ENCODE results near the gene CERS5.
"Not testable (repeated sequence)": the region's sequence is repeated elsewhere in the genome, so short reads cannot be mapped to it uniquely, and the experiment has no call there.

The CERS5 gene

DNA sequence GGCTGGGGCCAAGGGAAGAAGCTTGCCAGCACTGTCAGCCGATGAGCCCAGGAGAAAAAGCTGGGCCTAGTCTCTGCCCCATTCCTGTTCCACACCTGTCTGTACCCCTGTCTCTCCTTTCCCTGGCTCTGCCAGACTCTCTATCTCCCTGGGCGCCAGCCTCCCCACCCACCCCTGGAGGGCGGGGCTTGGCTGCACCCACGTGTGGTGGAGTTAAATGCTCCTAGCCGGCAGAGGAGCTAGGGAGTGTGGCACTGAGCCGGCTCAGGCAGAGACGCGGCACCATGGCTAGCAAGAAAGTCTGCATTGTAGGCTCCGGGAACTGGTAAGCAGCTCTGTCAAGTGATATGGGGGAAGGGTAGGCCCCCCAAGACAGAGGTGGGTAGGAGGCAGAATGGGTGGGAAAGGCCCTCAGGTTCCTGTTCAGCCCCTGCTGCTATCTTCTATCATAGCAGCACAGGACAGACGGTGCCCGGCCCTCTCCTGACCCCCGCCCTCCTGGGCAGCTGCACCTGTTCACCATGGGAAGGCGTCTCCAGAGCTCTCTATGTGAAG is 63.3 kb downstream of the CERS5 start, which contains the start of gene GPD1:
TSS of gene GPD1 (plus strand) at position 242 of the 555 bp plus-strand sequence. CDS start at position 285, 43 bp downstream.
- DNase-seq (ENCODE audit: low spot score), result peak; percentile 76

GRCh38 chr12:50103351-50103750 is 63.8 kb downstream of the CERS5 start:
- peak; percentile 15 for DNase-seq (ENCODE audit: low spot score)

GRCh38 chr12:50102646-50103309 is 64.4 kb downstream of the CERS5 start:
- DNase-seq (ENCODE audit: low spot score), result peak; percentile 14

DNA sequence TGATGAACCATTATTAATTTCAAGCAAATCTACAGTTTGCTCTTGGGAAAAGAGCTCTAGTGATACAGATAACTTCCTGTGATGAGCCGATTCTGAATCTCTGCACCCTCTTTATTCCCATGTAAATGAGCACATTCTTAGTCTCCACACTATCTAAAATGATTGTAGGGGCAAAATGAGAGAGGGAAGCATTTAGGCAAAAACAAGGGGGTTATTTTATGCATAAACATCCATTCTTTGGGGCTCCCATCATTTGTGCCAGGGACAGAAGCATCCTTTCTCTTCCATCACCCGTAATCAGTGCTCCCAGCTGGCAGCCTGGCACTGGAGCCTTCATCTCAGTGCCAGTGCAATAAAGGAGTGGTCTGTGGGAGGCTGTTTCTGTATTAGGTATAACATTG is 65.0 kb downstream of the CERS5 start:
- peak; percentile 86 for DNase-seq (ENCODE audit: low spot score)

DNA sequence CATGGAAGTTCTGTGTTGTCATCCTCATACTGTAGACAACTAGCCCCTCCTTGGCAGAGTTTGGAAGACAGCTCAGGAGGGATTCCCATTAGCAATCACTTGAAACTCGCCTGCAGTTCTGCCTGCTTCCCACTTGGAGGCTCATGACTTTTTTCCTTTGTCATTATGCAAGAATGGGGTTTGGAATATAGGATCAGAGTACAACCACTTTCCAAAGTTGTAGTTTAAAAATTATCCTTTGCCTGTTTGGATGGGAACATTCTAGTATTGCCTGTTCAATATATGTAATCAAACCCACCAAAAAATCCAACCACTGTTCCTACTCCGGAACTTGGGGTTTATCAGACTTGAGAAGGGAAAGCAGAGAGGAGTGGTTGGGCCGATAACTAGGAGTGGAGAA is 65.5 kb downstream of the CERS5 start:
- peak; percentile 49 for DNase-seq (ENCODE audit: low spot score)

- DNase-seq (ENCODE audit: low spot score), result no peak
These were observed 66.6 kb downstream of the CERS5 start for GRCh38 chr12:50100561-50100960.

DNA sequence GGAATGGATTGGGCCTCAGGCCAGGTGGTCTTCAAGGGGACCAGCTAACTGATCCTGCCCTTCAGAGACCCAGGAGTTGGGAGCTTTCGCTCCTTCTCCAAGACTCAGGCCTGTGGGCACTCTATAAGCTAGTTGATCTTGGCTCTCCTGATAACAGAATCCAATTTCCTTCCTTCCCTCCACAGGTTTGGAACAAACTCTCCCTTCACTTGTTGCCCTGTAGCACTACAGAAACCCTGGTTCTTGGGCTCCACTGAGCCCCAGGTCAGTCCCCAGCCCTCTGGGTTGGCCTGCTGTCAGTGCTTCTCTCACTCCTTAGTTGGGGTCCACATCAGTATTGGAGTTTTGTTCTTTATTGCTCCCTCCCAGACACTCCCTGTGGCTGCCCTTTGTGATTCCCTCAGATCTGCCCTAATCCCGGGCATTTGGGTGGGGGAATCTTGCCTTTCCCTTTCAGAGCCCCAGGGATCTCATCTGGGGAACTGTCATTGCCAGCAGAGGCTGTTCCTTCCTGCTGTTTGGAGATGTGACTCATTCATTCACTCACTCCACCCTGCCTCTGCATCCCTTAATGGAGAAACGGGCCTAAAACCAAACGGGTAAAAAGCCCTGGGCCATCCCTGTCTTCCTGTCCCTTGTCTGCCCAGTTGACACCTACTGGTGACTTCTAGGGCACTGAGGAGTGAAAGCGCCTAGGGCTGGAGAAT is 67.7 kb downstream of the CERS5 start:
- no peak for DNase-seq (ENCODE audit: low spot score)

- DNase-seq (ENCODE audit: low spot score), result no peak
These were observed 69.2 kb downstream of the CERS5 start for GRCh38 chr12:50097952-50098351.

GRCh38 chr12:50090391-50090790 is 76.8 kb downstream of the CERS5 start:
- DNase-seq (ENCODE audit: low spot score), result no peak

- DNase-seq (ENCODE audit: low spot score), result no peak
These were observed 77.4 kb downstream of the CERS5 start for GRCh38 chr12:50089730-50090129.

DNA sequence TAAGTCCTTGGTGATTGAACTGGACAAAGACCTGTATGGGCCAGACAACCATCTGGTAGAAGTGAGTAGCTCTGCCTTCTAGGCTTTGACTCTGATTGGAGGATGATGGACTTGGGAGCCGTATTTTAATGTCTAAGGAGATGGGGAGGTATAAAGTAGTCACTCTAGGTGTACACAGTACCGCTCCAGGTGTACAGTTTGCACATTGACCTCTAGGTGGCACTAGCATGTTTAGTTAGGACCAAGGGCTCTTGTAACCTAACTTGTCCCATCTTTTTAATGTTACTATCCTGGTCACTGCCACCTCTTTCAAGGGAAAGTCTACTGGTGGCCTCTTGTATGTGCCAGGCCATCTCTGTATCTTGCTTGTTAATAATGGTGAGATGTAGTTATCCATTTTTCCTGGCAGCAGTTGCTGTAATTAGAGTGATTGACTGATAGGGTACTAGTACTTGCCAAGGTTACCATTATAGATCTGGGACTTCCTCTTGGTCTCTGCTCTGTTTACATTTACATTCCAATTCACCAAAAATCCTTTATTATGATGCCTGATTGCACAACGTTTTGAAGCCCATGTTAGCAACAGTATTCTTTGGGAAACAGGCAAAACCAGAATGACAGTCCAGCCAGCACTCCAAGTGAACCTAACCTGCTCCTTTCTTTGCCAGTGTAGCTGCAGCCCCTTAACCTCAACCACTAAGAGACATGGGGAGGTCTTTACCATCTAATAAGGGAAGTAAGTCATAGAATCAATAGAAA is 78.4 kb downstream of the CERS5 start:
- DNase-seq (ENCODE audit: low spot score), result no peak

GRCh38 chr12:50087995-50088394 is 79.2 kb downstream of the CERS5 start:
- no peak for DNase-seq (ENCODE audit: low spot score)

GRCh38 chr12:50087151-50087550 is 80.0 kb downstream of the CERS5 start:
- DNase-seq (ENCODE audit: low spot score), result no peak

GRCh38 chr12:50086148-50086547 is 81.0 kb downstream of the CERS5 start:
- no peak for DNase-seq (ENCODE audit: low spot score)

- DNase-seq (ENCODE audit: low spot score), result no peak
These were observed 81.5 kb downstream of the CERS5 start for GRCh38 chr12:50085615-50086072.

- peak; percentile 94 for DNase-seq (ENCODE audit: low spot score)
These were observed 82.2 kb downstream of the CERS5 start, which contains the start of gene SMARCD1 for GRCh38 chr12:50084775-50085614. Gene SMARCD1, plus strand, starts transcription at chr12:50085342. Its CDS starts 28 bp downstream, at chr12:50085370.

DNA sequence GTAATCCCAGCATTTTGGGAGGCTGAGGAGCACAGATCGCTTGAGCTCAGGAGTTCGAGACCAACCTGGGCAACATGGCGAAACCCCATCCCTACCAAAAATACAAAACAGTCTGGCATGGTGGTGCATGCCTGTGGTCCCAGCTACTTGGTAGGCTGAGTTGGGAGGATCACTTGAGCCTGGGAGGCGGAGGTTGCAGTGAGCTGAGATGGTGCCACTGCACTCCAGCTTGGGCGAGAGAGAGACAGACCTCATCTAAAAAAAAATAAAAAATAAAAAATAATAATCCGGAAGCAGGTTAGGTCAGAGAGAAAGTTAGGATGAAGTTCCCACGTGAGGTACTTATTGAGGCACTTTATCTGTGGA is 82.8 kb downstream of the CERS5 start:
- not testable (repeated sequence) for DNase-seq (ENCODE audit: low spot score)

GRCh38 chr12:50083301-50083700 is 83.9 kb downstream of the CERS5 start:
- no peak for DNase-seq (ENCODE audit: low spot score)

- DNase-seq (ENCODE audit: low spot score), result no peak
These were observed 84.5 kb downstream of the CERS5 start for GRCh38 chr12:50082644-50083043.

GRCh38 chr12:50081096-50081808 is 85.9 kb downstream of the CERS5 start:
- no peak for DNase-seq (ENCODE audit: low spot score)

GRCh38 chr12:50079771-50080170 is 87.4 kb downstream of the CERS5 start:
- DNase-seq (ENCODE audit: low spot score), result no peak
